Activated naive CD4-positive, alpha-beta T cell treated with Interleukin-2 at 50 U/mL for 16 hours (primary cell): ENCODE measurements around the gene CCT2.

Experiments
- DNase-seq: peaks from one replicate; pipeline ENCODE4 v3.0.0-alpha.2; 2020

The CCT2 gene

GRCh38 chr12:69585189-69586062 is at the start of gene CCT2:
Gene CCT2 (plus strand): TSS chr12:69585459. CDS start chr12:69585522, 63 bp downstream.
- peak; percentile 98 for DNase-seq

DNA sequence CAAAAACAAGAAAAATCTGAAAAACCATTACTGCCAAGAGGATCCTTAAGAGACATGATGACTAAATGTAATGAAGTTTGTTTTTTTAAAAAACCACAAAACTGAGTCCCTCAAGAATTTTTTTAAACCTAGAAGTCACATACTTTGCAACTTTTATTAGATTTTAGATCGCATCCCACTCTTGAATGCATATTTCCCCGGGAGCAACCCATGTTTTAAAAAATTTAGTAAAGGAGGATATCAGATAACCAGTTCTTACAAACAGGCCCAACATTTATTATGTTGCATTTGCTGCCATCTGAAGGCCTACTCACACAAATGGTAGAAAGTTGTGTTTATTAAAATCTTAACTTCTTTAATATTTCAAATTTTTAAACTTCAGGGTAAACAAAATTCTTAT is 44.3 kb upstream of the CCT2 start:
- DNase-seq = no peak

- no peak for DNase-seq
These were observed 41.2 kb upstream of the CCT2 start for GRCh38 chr12:69544087-69544486.

GRCh38 chr12:69545081-69545480 is 40.2 kb upstream of the CCT2 start:
- no peak for DNase-seq

DNA sequence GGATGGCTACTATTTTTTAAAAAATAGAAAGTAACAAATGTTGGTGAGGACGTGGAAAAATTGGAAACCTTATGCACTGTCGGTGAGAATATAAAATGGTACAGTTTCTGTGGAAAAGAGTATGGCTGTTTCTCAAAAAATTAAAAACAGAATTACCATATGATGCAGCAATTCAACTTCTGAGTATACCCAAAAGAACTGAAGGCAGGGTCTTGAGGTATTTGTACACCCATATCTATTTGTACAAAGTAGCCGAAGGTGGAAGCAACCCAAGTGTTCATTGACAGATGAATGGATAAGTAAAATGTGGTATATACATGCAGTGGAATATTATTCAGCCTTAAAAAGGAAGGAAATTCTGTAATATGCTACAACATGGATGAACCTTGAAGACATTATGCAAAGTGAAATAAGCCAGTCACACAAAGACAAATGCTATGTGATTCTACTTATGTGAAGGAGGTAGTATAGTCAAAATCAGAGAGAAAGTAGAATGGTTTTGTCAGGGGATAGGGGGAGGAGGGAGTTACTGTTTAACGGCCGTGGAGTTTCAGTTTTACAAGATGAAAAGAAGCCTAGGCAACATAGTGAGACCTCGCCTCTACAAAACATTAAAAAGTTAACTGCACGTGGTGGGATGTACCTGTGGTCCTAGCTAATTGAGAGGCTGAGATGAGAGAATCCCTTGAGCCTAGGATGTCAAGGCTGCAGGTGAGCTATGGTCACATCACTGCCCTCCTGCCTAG is 38.4 kb upstream of the CCT2 start:
- DNase-seq = no peak

- no peak for DNase-seq
These were observed 36.6 kb upstream of the CCT2 start for GRCh38 chr12:69548687-69549086.

DNA sequence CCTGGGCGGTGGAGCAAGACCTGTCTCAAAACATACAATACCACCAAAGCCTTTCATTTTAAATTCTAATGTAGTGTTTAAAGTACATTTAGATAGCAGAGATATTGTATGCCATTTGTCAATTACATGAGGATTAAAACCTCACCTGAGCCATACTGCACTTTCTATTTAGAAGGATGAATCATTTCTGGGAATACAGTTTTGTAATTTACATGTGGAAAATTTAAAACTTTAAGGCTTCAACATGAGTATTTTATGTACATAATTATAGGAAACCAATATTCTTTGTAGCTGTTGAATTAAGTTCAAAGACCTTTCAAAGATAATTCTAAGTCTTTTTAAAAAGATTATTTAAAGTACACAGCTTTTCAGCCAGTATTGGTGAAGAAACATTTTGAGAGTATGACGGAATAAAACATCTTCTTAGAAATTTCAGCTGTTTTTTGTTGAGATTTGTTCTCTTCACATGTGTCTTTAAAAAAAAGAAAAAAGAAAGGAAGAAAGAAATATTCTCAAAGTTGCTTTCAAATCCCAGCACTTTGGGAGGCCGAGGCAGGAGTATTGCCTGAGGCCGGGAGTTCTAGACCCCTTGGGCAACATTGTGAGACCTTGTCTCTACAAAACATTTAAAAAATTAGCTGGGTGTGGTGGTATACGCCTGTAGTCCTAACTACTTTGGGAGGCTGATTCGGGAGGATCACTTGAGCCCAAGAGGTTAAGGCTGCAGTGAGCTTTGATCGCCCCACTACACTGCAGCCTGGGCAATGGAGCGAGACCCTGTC is 34.5 kb upstream of the CCT2 start:
- no peak for DNase-seq

- DNase-seq = no peak
These were observed 31.5 kb upstream of the CCT2 start for GRCh38 chr12:69553628-69554248.

DNA sequence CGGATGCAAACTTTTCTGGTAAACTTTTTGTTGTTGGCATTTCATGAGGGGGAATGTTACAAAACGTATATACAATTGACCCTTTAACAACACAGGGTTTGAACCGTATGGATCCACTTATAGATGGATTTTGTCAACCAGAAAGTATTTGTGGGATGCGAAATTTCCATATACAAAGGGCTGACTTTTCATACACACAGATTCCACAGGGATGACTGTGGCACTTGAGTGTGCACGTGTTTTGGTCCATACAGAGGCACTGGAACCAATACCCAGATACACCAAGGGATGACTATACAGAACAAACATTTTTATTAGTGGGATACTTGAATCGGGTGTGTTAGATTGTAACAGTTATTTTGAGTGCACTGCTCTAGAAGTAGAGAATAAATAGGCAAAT is 29.8 kb upstream of the CCT2 start:
- no peak for DNase-seq

- DNase-seq = no peak
These were observed 28.9 kb upstream of the CCT2 start for GRCh38 chr12:69556383-69556782.

DNA sequence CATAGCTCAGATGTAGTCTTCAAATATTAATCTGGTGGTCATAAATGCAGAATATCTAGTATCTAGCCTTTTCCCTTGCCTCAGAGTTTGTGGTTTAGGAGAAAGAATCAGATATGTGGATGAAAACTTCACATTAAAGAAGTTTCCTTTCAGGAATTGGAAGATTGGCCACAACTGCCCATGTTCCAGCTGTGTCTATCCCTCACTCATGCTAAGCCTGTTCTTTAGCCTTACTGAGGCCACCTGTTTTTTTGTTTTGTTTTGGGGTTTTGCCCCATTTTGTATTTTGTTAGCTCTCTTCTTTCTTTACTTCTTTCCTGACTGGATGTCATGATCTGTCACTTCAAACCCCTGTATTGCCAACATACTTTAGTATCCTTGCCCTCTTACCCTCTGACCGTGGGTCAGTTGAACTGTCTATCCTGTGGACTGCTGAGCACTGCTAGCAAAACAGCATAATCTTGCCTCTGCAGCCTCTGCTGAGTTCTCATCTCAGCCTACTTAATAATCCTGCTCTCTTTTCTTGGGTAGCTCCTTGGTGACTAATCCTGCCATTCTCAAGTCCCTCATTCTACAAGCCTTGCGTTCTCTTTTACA is 22.0 kb upstream of the CCT2 start:
- no peak for DNase-seq

DNA sequence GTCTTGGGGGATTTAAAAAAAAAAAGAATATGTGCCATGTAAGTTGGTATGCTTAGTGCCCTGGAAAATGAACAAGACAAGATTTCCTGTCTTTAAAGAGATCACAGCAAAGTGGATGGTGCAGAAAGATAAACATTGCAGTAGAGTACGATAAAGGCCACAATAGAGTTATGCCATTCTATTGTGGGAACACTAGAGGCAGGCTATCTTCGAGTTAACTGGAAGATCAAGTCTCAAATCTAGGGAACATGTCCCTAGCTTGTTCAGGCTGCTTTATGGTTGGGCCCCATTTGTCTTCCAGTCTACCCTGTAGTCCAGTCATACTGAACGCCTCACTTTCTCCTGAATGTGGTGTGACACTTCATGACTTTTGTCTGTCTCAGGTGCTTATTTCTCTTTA is 18.7 kb upstream of the CCT2 start:
- no peak for DNase-seq

DNA sequence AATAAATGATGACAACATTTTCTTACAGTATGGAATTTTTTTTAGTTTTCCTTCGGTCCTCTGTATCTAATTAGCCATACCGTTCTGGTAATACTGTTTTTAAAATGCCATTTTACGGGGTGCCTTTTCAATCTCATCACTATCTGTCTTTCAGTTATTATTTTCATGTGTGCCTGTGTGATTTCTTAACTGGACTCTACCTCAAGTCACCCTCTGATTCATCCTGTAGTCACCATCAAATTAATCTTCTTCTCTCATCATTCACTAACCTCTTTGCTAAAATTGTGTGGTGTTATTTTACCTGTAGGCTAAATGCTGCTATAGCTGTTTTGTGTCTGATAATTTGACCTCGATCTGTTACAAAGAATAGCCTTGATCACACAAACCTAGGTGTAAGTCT is 16.0 kb upstream of the CCT2 start:
- DNase-seq = no peak

GRCh38 chr12:69570000-69570516 is 15.2 kb upstream of the CCT2 start:
- DNase-seq = no peak

DNA sequence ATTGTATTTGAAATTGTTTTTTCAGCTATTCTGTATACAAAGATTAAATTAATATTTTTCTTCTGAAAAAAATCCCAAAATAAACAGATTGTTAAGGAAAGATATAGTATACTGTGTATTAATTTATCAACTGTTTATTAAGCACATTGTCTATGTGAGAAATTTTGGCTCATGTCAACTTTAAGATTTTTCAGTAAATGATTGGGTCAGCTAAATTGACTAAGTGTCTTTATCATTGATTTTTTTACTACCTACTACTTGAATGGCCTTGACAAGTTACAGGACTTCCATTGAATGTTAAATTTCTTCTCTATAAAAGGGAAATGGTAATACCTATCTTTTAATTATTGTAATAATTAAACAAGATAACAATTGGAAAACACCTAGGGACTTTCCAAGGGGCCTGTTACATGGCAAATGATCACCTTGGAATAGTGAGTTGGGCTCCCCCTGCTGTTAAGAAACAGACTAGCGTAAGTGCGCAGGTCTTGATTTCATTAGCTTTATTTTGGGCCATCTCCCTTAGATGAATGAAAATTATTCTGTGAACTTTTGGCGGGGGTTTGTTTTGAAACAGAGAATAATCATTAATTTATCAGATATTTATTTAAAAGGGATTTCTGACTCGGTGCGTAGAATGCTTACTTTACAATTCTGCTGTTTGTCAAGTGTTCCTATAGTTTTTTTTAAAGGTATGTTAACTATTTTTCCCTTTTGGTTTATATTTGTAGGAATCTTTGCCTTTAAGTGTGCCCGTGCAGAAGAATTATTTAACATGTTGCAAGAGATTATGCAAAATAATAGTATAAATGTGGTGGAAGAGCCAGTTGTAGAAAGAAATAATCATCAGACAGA is 14.5 kb upstream of the CCT2 start:
- peak; percentile 55 for DNase-seq

DNA sequence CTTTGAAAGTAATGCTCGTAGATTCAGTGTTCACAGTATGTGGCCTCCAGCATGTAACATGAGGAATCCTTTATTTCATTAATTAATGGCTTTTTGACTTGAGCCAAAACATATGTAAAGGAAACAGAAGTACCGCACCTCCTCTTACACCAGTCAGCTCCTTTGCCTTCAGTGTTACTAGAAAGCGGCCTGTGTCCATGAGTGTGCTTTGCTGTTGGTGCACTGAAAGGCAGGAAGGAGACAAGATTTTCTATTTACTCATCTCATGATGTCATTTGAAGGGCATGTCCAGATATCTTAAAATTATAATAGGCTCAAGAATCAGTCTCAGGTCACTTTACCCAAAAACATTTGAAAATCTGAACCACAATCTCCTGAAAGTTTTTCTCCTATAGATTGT is 9.9 kb upstream of the CCT2 start:
- DNase-seq = no peak

DNA sequence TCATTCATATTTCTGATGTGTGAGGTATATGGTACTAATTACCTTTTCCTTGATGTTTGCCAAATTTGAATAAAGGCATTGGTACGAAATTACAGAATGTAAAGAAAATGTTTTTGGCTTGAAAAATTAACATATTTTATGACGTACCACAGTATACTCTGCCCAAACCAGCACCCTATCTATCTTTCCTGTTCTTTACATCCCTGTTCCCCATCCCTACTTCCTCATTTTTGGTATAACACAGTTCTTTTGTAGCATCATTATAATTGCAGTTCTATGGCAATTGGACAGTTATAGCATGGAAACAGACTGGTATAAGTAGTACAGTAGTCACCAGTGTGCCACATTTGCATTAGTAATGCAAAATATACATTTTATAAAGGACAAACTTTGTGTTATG is 7.0 kb upstream of the CCT2 start:
- no peak for DNase-seq

- no peak for DNase-seq
These were observed 6.2 kb upstream of the CCT2 start for GRCh38 chr12:69579029-69579428.

- DNase-seq = no peak
These were observed 5.2 kb upstream of the CCT2 start for GRCh38 chr12:69580074-69580473.

DNA sequence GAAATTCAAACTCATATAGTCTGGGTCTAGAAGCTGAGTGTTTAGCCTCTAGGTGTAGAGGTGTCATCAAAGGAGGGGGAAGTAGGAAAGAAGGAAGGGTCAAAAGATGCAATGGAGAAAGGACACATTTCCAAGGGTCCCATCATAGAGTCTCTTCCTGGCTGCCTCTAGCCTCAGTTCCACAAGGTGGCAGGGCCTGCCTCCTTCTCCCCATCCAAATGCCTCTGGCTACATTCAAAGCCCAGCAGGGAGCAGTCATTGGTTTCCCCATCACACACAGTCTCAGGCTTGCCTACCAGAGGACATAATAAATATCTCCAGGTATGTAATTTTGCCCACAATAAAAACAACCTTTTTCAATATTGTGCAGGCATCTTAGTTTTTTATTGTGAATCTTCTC is 2.1 kb upstream of the CCT2 start:
- no peak for DNase-seq

GRCh38 chr12:69588527-69588926 is 3.3 kb downstream of the CCT2 start:
- DNase-seq = no peak
